Left lung (tissue), 10 donors: ENCODE results near the gene EPHB2. TPM values are rescaled to one million over a fixed set of nuclear protein-coding genes. Genes with fewer than 3 reads are reported as not detected.
"Not testable (repeated sequence)": the region's sequence is repeated elsewhere in the genome, so short reads cannot be mapped to it uniquely, and the experiment has no call there.

Experiments
- ATAC-seq: fragments of 200-7000 bp; cut with Tn5 transposase; one replicate; pipeline ENCODE4 v1.9.1; 2020; ENCODE audit warnings: moderate library complexity
- DNase-seq, 4 donors: peaks; one replicate each; pipeline ENCODE4 v3.0.0-alpha.2; 2013 to 2020
- H3K27ac ChIP-seq, 2 donors: fragments of 200-600 bp; sonication (generic) in 1 of 2; one replicate each; pipeline versions ENCODE4 v1.5.0 to v1.8.0; 2020 to 2021
- H3K27me3 ChIP-seq, 2 donors: fragments of 200-600 bp; sonication (generic) in 1 of 2; one replicate each; pipeline versions ENCODE4 v1.5.0 to v1.8.0; 2020 to 2021
- H3K36me3 ChIP-seq, 2 donors: fragments of 200-600 bp; sonication (generic) in 1 of 2; one replicate each; pipeline versions ENCODE4 v1.5.0 to v1.8.0; 2020 to 2021
- H3K4me1 ChIP-seq, 2 donors: fragments of 200-600 bp; one replicate each; pipeline ENCODE4 v1.8.0; 2021
- H3K4me3 ChIP-seq, 2 donors: fragments of 200-600 bp; sonication (generic) in 1 of 2; one replicate each; pipeline versions ENCODE4 v1.5.0 to v1.8.0; 2020 to 2021; ENCODE audit warnings: mild to moderate bottlenecking in 1 of 2
- H3K9me3 ChIP-seq, 2 donors: fragments of 200-600 bp; sonication (generic) in 1 of 2; one replicate each; pipeline versions ENCODE4 v1.5.0 to v1.8.0; 2020 to 2021
- intact Hi-C, 2 donors: fragments of 100-400 bp; cut with DNase I; formaldehyde crosslinking; loops; one replicate each; pipeline versions ENCODE4 v1.11.2 to v1.14.2; 2022
- polyA plus RNA-seq, 6 donors: library from polyadenylated mRNA; unstranded; fragments of 120-200 nt; gene quantifications; one replicate each; pipeline ENCODE4 v1.2.1, GENCODE V29; 2013; ENCODE audit not compliant: insufficient read length in 6 of 6
- total RNA-seq, 2 donors: library from RNA; stranded (reverse); fragmentation: NEBNext Ultra II Directional; extraction: Animal tissue kit (Norgen Biotek cat#: 25700); gene quantifications; one replicate each; pipeline ENCODE4 v1.2.1, GENCODE V29; 2021
- TF ChIP-seq, protein P1 (sequence below), 2 donors: fragments of 200-600 bp; sonication (generic) in 1 of 2; IDR thresholded peaks; one replicate each; pipeline versions ENCODE4 v1.5.0 to v1.8.0; 2021; ENCODE audit warnings: antibody characterized with exemption in 2 of 2
- donor health status: DM: no; HTN: yes; CAD: no.
- donor health status: DM: no; HTN: no; CAD: no.

The EPHB2 gene
- total and polyA plus RNA-seq, 8 donors: 11.3 to 21.0 (median 17.2) TPM

DNA sequence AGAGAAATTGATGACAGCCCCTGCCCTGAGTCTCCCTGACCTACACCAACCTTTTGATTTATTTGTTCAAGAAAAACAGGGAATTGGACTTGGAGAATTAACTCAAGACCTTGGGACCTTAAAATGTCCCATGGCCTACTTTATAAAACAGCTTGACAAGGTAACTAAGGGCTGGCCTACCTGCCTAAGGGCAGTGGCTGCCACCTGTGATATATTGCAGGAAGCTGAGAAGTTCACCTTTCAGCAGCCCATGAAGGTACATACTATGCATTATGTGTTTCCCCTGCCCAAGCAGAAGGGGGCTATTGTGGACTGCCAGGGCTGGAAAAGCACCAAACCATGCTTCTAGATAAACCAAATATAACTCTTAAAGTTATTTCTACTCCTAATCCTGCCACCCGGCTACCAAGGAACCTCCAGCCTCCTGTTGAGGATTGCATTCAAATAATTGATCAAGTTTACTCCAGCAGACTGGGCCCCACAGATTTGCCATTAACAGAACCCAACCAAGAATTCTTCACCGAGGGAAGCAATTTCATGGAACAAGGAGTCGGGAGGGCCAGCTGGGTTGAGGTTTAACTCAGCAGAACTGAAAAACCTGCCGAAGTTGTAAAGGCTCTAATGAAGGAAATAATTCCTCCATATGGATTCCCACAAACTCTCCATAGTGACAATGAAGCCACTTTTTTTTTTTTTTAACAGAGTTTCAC is 233.9 kb downstream of the EPHB2 start:
- Histone ChIP-seq H3K4me3 (no peak overlapping the region), H3K27ac (no peak overlapping the region), H3K9me3 (peaks cover 0 to 13% of the 10 kb centered on the region in 2 donors), H3K36me3 (no peaks in the 10 kb centered on the region), H3K27me3 (peaks cover 0 to 34% of the 10 kb centered on the region in 2 donors), H3K4me1 (no peaks in the 10 kb centered on the region)
- TF ChIP-seq, protein P1, sequence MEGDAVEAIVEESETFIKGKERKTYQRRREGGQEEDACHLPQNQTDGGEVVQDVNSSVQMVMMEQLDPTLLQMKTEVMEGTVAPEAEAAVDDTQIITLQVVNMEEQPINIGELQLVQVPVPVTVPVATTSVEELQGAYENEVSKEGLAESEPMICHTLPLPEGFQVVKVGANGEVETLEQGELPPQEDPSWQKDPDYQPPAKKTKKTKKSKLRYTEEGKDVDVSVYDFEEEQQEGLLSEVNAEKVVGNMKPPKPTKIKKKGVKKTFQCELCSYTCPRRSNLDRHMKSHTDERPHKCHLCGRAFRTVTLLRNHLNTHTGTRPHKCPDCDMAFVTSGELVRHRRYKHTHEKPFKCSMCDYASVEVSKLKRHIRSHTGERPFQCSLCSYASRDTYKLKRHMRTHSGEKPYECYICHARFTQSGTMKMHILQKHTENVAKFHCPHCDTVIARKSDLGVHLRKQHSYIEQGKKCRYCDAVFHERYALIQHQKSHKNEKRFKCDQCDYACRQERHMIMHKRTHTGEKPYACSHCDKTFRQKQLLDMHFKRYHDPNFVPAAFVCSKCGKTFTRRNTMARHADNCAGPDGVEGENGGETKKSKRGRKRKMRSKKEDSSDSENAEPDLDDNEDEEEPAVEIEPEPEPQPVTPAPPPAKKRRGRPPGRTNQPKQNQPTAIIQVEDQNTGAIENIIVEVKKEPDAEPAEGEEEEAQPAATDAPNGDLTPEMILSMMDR (IDR thresholded peaks at IDR 0.05): no peak
- DNase-seq (no peak), ATAC-seq (no peak)
- intact Hi-C loops: no loop called here

DNA sequence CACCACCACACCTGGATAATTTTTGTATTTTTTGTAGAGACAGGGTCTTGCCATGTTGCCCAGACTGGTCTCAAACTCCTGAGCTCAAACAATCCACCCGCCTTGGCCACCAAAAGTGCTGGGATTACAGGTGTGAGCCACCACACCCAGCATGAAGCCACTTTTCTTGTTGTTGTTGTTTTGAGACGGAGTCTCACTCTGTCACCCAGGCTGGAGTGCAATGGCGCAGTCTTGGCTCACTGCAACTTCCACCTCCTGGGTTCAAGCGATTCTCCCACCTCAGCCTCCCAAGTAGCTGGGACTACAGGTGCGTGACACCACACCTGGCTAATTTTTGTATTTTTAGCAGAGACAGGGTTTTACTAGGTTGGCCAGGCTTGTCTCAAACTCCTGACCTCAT is 234.5 kb downstream of the EPHB2 start:
- H3K27me3 ChIP-seq: peaks cover 0 to 41% of the 10 kb centered on the region in 2 donors
- DNase-seq, ATAC-seq, H3K9me3 ChIP-seq, intact Hi-C loops, H3K36me3 ChIP-seq, H3K27ac ChIP-seq, H3K4me3 ChIP-seq, H3K4me1 ChIP-seq: not testable (repeated sequence)

DNA sequence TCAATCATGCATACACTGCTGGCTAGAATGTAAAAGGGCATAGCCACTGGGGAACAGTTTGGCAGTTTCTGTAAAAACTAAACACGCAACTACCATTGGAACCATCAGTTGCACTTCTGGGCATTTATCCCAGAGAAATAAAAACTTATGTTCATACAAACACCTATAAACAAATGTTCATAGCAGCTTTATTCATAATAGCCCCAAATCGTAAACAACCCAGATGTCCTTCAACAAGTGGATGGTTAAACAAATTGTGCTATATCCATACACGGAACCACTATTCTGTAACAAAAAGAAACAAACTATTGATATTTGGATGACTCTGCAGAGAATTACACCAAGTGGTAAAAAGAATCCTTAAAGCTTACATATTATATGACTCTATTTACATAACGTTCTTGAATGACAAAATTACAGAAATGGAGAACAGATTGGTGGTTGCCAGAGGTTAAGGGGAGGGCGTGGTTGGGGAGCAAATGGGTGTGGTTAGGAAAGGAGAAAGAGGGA is 239.2 kb downstream of the EPHB2 start:
- Histone ChIP-seq H3K27me3 (peaks cover 27 to 78% of the 10 kb centered on the region in 2 donors), H3K4me3 (no peak overlapping the region), H3K27ac (no peak overlapping the region), H3K9me3 (no peaks in the 10 kb centered on the region), H3K36me3 (no peaks in the 10 kb centered on the region), H3K4me1 (no peaks in the 10 kb centered on the region)
- intact Hi-C loops: no loop called here
- no peak for DNase-seq
- TF ChIP-seq, protein P1 (IDR thresholded peaks at IDR 0.05): no peak
- no peak for ATAC-seq

DNA sequence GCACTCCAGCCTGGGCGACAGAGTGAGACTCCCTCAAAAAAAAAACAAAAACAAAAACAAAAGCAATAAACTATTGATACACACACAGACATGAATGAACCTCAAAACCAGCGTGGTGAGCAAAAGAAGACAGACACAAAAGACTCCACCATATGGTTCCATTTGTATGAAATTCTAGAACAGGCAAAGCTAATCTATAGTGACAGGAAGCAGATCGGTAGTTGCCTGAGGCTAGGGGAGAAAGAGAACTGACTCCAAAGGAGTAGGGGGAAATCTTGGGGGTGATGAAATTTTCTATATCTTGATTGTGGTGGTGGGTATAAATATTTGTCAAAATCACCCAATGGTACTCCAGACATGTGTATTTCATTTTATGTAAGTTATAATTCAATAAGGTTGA is 241.2 kb downstream of the EPHB2 start:
- intact Hi-C loops: no loop called here

DNA sequence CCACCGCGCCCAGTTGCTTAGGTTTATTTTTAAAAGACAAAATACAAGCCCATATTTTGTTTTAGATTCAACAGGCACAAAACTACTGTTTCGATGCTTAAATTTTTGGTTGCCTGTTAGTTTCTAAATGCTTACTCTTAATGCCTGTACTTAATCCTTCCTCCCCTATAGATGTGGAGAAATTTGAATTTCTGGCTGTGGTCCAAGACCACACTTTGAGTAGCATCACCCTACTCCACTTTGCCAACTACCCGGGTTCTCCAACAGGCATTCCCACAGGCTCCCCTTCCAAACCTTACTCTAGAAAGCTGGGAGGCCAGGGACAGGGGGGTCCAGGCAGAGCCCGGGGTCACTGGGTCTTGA is 242.0 kb downstream of the EPHB2 start:
- no peaks in the 10 kb centered on the region for H3K9me3 ChIP-seq
- intact Hi-C loops: no loop called here
- TF ChIP-seq, protein P1 (IDR thresholded peaks at IDR 0.05): no peak
- DNase-seq: no peak
- H3K4me3 ChIP-seq: no peak overlapping the region
- H3K4me1 ChIP-seq: no peaks in the 10 kb centered on the region
- H3K27me3 ChIP-seq: peaks cover 27 to 88% of the 10 kb centered on the region in 2 donors
- no peak overlapping the region for H3K27ac ChIP-seq
- no peaks in the 10 kb centered on the region for H3K36me3 ChIP-seq
- no peak for ATAC-seq

More for the DNA sequence above, 241.2 kb downstream of the EPHB2 start:
- TF ChIP-seq, protein P1 (IDR thresholded peaks at IDR 0.05): no peak
- Histone ChIP-seq H3K27me3 (peaks cover 27 to 88% of the 10 kb centered on the region in 2 donors), H3K4me3 (no peak overlapping the region), H3K36me3 (no peaks in the 10 kb centered on the region), H3K9me3 (no peaks in the 10 kb centered on the region), H3K4me1 (no peaks in the 10 kb centered on the region), H3K27ac (no peak overlapping the region)
- ATAC-seq: no peak
- DNase-seq: no peak
